Gastrocnemius medialis (tissue), 4 donors: ENCODE results near the gene PIWIL1.

Experiments
- POLR2A ChIP-seq, 2 donors: fragments of 450-650 bp; IDR thresholded peaks; one replicate each; pipeline ENCODE4 v1.6.1; 2017; ENCODE audit warnings: antibody characterized with exemption in 2 of 2, mild to moderate bottlenecking in 2 of 2, moderate library complexity in 2 of 2
- TF ChIP-seq, protein P1 (sequence below), 5 experiments: fragments of 450-650 bp in 3 of 5; fragments of 200-600 bp in 2 of 5; sonication (generic) in 2 of 5; IDR thresholded peaks in 4 of 5; conservative IDR thresholded peaks in 1 of 5; 1 replicate in 4 of 5; 2 replicates in 1 of 5; pipeline ENCODE4 v1.5.1; 2016 to 2019; ENCODE audit warnings: antibody characterized with exemption in 5 of 5, mild to moderate bottlenecking in 3 of 5, moderate library complexity in 3 of 5

GRCh38 chr12:130418251-130418650, 80.6 kb downstream of the PIWIL1 start:
- no peak for TF ChIP-seq POLR2A (IDR thresholded peaks at IDR 0.05)
- TF ChIP-seq, protein P1, sequence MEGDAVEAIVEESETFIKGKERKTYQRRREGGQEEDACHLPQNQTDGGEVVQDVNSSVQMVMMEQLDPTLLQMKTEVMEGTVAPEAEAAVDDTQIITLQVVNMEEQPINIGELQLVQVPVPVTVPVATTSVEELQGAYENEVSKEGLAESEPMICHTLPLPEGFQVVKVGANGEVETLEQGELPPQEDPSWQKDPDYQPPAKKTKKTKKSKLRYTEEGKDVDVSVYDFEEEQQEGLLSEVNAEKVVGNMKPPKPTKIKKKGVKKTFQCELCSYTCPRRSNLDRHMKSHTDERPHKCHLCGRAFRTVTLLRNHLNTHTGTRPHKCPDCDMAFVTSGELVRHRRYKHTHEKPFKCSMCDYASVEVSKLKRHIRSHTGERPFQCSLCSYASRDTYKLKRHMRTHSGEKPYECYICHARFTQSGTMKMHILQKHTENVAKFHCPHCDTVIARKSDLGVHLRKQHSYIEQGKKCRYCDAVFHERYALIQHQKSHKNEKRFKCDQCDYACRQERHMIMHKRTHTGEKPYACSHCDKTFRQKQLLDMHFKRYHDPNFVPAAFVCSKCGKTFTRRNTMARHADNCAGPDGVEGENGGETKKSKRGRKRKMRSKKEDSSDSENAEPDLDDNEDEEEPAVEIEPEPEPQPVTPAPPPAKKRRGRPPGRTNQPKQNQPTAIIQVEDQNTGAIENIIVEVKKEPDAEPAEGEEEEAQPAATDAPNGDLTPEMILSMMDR (IDR thresholded peaks at IDR 0.05 in 4 of 5, conservative IDR thresholded peaks at IDR 0.05 in 1 of 5), result no peak
